Activated CD4-positive, CD25-positive, alpha-beta regulatory T cell (primary cell): ENCODE results near the gene SHROOM3.

Experiments used
- DNase-seq, 4 experiments: peaks; one replicate each; lab custom pipeline; 2025; lab: John Stamatoyannopoulos, UW

Gene SHROOM3

GRCh38 chr4:76540486-76540885 lies 105.5 kb downstream of the SHROOM3 start:
- no peak for DNase-seq

DNA sequence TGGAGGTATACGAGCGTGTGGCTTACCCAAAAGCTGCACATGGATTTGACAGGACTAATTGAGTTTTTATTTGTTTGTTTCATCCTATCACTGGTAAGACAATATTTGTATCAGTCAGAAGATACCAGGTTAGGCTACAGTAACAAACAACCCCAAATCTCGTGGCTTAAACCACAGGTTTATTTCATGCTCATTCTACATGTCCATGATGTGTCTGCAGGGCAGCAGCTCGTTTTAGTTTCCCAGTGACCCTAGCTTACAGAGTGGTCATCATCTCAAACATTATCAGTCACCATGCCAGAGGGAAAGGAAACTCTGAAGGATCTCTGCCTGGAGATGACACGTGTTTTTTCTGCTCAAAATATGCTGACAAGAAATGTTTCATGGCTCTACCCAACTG lies 108.3 kb downstream of the SHROOM3 start:
- DNase-seq: no peak

GRCh38 chr4:76544725-76545124 lies 109.7 kb downstream of the SHROOM3 start:
- no peak for DNase-seq

DNA sequence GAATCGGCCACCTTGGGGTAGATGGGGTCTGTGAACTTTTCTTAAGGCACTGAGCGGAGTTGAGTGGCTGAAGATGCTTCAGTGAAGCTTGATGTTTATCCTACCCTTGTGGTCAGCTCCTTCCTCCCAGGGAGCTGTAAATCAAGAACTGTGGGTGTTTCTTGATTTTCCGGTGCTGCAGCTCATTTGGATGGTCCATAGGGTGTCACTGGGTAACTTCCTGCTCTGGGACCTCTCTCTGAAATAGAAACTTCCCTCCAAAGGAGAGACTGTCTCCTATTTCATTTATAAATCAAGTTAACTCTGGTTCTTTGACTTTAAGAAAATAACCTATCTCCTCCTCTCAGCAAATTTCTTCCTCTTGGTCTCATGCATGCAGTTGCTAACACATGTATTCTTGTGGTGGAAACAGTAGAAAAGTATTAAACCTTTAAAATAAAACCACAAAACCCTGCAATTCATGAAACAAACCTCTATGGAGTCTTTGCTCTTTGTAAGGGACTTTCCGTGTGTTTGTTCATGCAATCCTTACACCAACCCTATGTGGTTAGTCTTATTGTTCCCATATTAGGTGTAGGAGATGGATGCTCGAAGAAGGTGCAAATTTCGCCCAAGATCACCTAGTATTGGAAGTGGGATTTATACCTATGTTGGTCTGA lies 110.3 kb downstream of the SHROOM3 start:
- DNase-seq: no peak

- DNase-seq: no peak
Measured at GRCh38 chr4:76546327-76546726, 111.3 kb downstream of the SHROOM3 start.

- DNase-seq: no peak
Measured at GRCh38 chr4:76546759-76547742, 112.0 kb downstream of the SHROOM3 start.

DNA sequence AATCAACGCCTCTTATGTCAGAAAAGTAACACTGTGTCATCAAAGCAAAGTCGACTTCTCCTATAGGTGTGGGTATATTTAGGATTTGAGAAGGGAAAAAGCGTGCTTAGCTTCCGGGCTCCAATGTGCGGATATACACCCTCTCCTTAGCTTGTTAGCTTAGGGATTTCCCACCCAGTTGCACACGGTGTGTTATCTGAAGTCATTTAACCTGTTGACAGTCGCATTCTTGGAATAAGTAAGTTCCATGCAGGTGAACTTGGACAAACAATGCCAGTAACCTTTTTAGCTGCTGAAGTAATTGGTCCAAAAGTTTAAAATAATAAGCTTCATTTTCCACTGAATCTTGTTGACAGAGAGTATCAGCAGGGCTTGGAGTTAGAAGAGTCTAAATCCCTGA lies 113.7 kb downstream of the SHROOM3 start:
- no peak for DNase-seq

DNA sequence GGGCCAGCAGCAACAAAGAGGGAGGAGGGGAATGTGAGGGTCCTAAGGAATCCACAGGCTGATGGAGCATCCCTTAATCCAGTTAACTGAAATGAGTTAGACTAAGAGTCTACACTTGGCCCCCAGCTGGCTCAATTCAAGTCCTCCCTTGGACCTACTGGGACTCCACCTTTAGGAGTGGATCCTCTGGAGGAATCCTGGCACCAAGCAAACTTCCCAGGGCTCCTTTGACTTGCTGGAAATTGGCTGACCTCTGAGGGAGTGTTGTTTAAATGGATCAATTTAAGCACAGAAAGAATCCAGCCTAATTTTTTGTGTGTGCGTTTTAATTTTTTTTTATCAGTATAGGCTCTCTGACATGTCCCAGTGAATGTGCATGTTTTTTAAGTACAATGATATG lies 114.7 kb downstream of the SHROOM3 start:
- DNase-seq: no peak

GRCh38 chr4:76550966-76551780 lies 116.1 kb downstream of the SHROOM3 start:
- no peak for DNase-seq

GRCh38 chr4:76554630-76555029 lies 119.6 kb downstream of the SHROOM3 start:
- DNase-seq: no peak

DNA sequence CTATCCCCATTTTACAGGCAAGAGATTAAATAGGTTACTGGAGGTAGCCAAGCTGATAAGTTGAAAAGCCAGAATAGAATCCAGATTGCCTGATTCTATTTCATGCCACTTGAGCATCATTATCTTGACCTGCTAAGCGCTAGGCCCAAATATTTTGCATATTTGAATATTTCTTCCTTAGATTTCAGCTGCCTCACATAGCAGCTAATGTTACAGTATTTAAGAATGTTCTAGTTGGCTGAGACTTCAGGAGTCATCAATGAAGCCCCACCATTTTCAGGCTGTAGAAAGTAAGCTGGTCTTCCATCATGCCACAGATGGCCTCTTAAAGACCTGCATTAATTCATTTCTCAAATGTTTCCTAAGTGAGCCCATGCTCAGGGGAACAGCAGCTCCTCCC lies 121.4 kb downstream of the SHROOM3 start:
- DNase-seq: no peak

- DNase-seq: no peak
Measured at GRCh38 chr4:76558396-76559235, 123.6 kb downstream of the SHROOM3 start.

- DNase-seq: no peak
Measured at GRCh38 chr4:76559236-76560071, 124.4 kb downstream of the SHROOM3 start.

- no peak for DNase-seq
Measured at GRCh38 chr4:76562161-76562560, 127.1 kb downstream of the SHROOM3 start.

- no peak for DNase-seq
Measured at GRCh38 chr4:76562836-76563453, 127.9 kb downstream of the SHROOM3 start.

DNA sequence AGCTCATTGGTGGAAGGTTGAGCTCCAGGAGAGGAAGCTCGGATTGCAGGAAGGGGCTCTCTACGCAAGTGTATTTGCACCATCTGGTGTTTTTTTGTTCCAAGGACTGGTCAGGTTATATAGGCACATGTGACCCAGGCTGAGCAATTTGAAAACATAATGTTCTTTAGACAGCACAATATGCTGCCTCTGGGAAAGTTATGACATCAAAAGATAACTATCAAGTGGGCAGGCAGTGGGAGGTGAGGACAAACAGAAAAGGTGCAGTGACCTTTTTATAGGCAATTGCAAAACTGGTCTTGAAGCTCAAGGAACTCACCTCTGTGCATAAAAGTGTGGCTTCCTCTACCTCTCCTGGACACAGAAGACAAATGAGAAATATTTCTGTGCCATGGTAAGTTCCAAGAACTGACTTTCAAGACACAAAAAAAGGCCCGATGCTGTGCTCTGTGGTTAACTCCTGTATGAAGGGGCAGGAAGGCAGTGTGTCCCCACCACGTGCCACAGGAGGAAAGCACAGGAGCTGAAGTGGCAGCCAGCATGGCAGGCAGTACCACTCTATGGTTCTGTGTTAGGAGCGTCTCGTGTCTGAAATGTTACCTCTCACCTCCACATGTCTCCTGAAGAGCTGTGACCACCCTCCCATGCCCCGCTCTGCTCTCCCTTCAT lies 128.6 kb downstream of the SHROOM3 start:
- DNase-seq: no peak

GRCh38 chr4:76564123-76564915 lies 129.3 kb downstream of the SHROOM3 start:
- no peak for DNase-seq

GRCh38 chr4:76568262-76568661 lies 133.2 kb downstream of the SHROOM3 start:
- DNase-seq: no peak

DNA sequence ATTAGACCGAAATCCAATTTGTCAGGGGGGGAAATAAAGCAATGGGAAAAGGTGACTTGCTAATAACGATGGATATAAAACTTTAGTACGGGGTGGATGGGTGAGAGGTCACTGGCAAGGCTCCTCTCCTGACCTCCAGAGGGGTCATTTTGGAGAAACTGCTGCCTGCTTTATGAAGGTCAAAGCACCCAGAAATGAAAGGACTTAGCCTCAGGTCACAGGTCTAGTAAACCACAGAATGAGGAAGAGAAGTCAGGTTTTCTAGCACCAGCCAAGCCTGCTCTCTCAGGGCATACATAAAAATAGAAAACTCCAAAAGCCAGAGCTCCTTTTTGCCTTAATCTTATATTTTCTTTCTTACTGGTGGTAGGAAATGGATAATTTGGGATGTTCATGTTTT lies 134.2 kb downstream of the SHROOM3 start:
- no peak for DNase-seq
